Activated CD8-positive, alpha-beta T cell treated with anti-CD3 and anti-CD28 coated beads for 36 hours (primary cell): ENCODE data around the gene LSP1. TPM values are rescaled to one million over a fixed set of nuclear protein-coding genes. Genes with fewer than 3 reads are reported as not detected.

Experiments used
- ATAC-seq: fragments of 200-7000 bp; cut with Tn5 transposase; one replicate; pipeline ENCODE4 v1.10.0; 2021; ENCODE audit warnings: mild to moderate bottlenecking, moderate library complexity
- CTCF ChIA-PET: fragments of 350-600 bp; sonication (Branson Sonifier 250); formaldehyde crosslinking; loops from one replicate; lab custom pipeline; 2021; ENCODE audit warnings: antibody characterized with exemption; lab: Charles Lee
- POLR2A ChIA-PET: fragments of 350-600 bp; sonication (Branson Sonifier 250); formaldehyde crosslinking; loops from one replicate; lab custom pipeline; 2021; ENCODE audit warnings: antibody characterized with exemption; lab: Charles Lee
- DNase-seq: peaks from one replicate; pipeline ENCODE4 v3.0.0-alpha.2; 2020
- H3K27ac Mint-ChIP-seq: one replicate; pipeline ENCODE4 v1.8.0; 2021; ENCODE audit warnings: mild to moderate bottlenecking, mixed read lengths
- H3K27me3 Mint-ChIP-seq: one replicate; pipeline ENCODE4 v1.8.0; 2021; ENCODE audit warnings: mixed read lengths
- H3K36me3 Mint-ChIP-seq: one replicate; pipeline ENCODE4 v1.8.0; 2021; ENCODE audit warnings: low read depth, mixed read lengths
- H3K4me1 Mint-ChIP-seq: one replicate; pipeline ENCODE4 v1.8.0; 2021; ENCODE audit warnings: low read depth, mixed read lengths
- H3K4me3 Mint-ChIP-seq: one replicate; pipeline ENCODE4 v1.8.0; 2021; ENCODE audit warnings: mild to moderate bottlenecking, moderate library complexity, mixed read lengths
- H3K9me3 Mint-ChIP-seq: one replicate; pipeline ENCODE4 v1.8.0; 2021; ENCODE audit warnings: mixed read lengths
- intact Hi-C: fragments of 100-400 bp; cut with micrococcal nuclease; formaldehyde crosslinking; loops from one replicate; pipeline ENCODE4 v1.10.0; 2022
- total RNA-seq, 2 experiments: library from RNA; stranded (reverse); gene quantifications; one replicate each; pipeline ENCODE4 v1.2.3, GENCODE V29; 2021
- TF ChIP-seq, protein P1 (sequence below): fragments of 200-600 bp; IDR thresholded peaks from one replicate; pipeline ENCODE4 v1.8.0; 2022; ENCODE audit warnings: antibody characterized with exemption, mild to moderate bottlenecking

The LSP1 gene
- total RNA-seq, 2 experiments from 2014 or later: 247 to 251 TPM

DNA sequence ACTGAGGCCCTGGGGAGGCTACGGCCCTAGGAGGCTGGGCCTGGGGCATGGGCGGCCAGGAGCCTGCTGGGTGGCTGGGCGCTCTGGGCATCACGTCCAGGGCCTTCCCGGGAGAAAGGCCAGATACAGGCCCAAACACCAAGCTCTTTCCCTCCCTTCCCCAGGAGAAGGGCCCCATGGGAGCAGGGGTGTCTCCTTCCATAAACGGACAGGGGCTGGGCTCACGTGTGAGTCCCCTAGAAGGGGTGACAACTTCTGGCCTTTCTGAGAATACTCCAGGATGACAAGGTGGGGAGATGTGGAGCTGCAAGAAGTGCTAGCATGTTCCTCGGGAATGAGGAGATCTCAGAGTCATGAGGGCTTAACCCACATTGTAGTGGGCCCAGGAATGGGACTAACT lies 37.6 kb upstream of the LSP1 start:
- Mint-ChIP-seq H3K4me1 (no peaks in the 10 kb centered on the region), H3K27ac (no peak overlapping the region), H3K27me3 (no peaks in the 10 kb centered on the region), H3K36me3 (no peaks in the 10 kb centered on the region), H3K4me3 (no peak overlapping the region), H3K9me3 (peaks cover 5% of the 10 kb centered on the region)
- ATAC-seq (no peak), DNase-seq (no peak)
- TF ChIP-seq, protein P1, sequence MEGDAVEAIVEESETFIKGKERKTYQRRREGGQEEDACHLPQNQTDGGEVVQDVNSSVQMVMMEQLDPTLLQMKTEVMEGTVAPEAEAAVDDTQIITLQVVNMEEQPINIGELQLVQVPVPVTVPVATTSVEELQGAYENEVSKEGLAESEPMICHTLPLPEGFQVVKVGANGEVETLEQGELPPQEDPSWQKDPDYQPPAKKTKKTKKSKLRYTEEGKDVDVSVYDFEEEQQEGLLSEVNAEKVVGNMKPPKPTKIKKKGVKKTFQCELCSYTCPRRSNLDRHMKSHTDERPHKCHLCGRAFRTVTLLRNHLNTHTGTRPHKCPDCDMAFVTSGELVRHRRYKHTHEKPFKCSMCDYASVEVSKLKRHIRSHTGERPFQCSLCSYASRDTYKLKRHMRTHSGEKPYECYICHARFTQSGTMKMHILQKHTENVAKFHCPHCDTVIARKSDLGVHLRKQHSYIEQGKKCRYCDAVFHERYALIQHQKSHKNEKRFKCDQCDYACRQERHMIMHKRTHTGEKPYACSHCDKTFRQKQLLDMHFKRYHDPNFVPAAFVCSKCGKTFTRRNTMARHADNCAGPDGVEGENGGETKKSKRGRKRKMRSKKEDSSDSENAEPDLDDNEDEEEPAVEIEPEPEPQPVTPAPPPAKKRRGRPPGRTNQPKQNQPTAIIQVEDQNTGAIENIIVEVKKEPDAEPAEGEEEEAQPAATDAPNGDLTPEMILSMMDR: no peak
- POLR2A ChIA-PET: no interaction called here
- intact Hi-C loops: no loop called here
- CTCF ChIA-PET: interaction anchor here (1.2 kb wide), 1 partner anchor 121 kb away, joined by 4 read pairs; no protein-coding TSS in a partner anchor

- peaks cover 5% of the 10 kb centered on the region for H3K9me3 Mint-ChIP-seq
- no peaks in the 10 kb centered on the region for H3K36me3 Mint-ChIP-seq
- no peak for ATAC-seq
- ChIA-PET CTCF (interaction anchor here (1.2 kb wide), 1 partner anchor 121 kb away, joined by 4 read pairs; no protein-coding TSS in a partner anchor), POLR2A (interaction anchor here (0.6 kb wide), 1 partner anchor 115 kb away, joined by 3 read pairs; no protein-coding TSS in a partner anchor)
- TF ChIP-seq, protein P1: no peak
- H3K27me3 Mint-ChIP-seq: no peaks in the 10 kb centered on the region
- H3K27ac Mint-ChIP-seq: no peak overlapping the region
- no peak overlapping the region for H3K4me3 Mint-ChIP-seq
- intact Hi-C loops: no loop called here
- no peaks in the 10 kb centered on the region for H3K4me1 Mint-ChIP-seq
- no peak for DNase-seq
Observed at GRCh38 chr11:1815751-1816150, 37.1 kb upstream of the LSP1 start.

DNA sequence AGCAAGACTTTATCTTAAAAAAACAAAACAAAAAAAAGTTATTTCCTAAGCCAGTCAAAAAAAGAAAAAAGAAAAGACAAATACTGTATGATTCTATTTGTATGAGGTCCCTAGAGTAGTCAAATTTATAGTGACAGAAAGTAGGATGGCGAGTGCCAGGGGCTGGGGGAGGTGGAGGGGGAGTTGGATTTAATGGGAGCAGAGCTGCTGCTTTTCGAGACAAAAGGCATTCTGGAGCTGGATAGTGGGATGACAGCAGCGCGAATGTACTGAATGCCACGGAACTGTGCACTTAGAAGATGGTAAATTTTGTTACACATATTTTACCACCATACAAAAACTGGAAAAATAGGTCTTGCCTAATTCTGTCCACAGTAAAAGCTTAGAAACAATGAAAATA lies 35.9 kb upstream of the LSP1 start:
- Mint-ChIP-seq H3K4me3 (no peak overlapping the region), H3K27me3 (no peaks in the 10 kb centered on the region), H3K9me3 (peaks cover 5% of the 10 kb centered on the region), H3K4me1 (no peaks in the 10 kb centered on the region), H3K27ac (no peak overlapping the region), H3K36me3 (no peaks in the 10 kb centered on the region)
- TF ChIP-seq, protein P1: no peak
- ATAC-seq: no peak
- no peak for DNase-seq
- CTCF ChIA-PET: interaction anchor here (1.0 to 4.9 kb wide), 3 partner anchors 9 to 124 kb away, joined by 3 to 26 read pairs (median 6); no protein-coding TSS in a partner anchor
- intact Hi-C loops: no loop called here
- POLR2A ChIA-PET: no interaction called here

DNA sequence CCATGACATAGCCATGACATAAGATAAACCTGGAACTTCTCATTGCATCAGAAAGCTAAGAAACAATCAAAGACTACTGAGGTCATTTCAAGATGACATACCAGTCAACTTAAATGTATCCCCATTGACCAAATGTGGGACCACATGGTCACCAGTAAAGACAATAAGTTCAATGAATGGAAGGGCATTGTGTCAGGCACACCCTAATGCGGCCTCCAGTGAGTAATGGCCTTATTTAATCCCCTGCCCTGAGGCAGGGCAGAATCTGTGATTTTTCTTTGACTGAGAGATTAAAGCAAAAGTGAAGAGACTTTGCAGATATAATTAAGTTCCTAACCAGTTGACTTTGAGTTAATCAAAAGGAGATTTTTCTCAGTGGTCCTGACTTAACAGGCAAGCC lies 35.4 kb upstream of the LSP1 start:
- DNase-seq (no peak), ATAC-seq (no peak)
- intact Hi-C loops: no loop called here
- ChIA-PET CTCF (interaction anchor here (1.8 to 4.9 kb wide), 2 partner anchors 16 to 124 kb away, joined by 6 to 26 read pairs; no protein-coding TSS in a partner anchor), POLR2A (interaction anchor here (0.8 kb wide), 1 partner anchor 108 kb away, joined by 3 read pairs; no protein-coding TSS in a partner anchor)
- H3K4me3 Mint-ChIP-seq: no peak overlapping the region
- H3K4me1 Mint-ChIP-seq: no peaks in the 10 kb centered on the region
- no peaks in the 10 kb centered on the region for H3K27me3 Mint-ChIP-seq
- TF ChIP-seq, protein P1: no peak
- no peak overlapping the region for H3K27ac Mint-ChIP-seq
- no peaks in the 10 kb centered on the region for H3K36me3 Mint-ChIP-seq
- H3K9me3 Mint-ChIP-seq: peaks cover 5% of the 10 kb centered on the region

DNA sequence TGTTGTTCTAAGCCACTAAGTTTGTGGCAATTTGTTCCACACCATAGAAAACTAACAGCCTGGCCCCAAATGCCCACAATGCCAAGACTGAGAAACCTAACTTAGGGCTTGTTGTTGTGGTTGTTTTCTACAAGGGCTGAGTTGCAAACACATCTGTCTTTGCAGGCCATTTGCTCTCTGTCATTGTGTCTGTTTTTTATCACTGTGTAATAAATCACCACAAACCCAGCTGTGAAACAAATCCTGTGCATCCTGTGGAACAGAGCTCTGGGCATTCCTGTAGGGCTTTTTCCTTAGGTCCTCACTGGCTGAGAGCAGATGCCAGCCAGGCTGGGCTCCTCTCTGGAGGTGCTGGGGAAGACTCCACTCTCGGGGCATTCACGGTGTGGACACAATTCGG lies 33.8 kb upstream of the LSP1 start:
- no peak for ATAC-seq
- Mint-ChIP-seq H3K4me1 (no peaks in the 10 kb centered on the region), H3K4me3 (no peak overlapping the region), H3K27me3 (no peaks in the 10 kb centered on the region), H3K9me3 (peaks cover 5% of the 10 kb centered on the region), H3K36me3 (no peaks in the 10 kb centered on the region), H3K27ac (no peak overlapping the region)
- ChIA-PET POLR2A (no interaction called here), CTCF (interaction anchor here (0.8 to 4.9 kb wide), 4 partner anchors 14 to 179 kb away, joined by 3 to 26 read pairs (median 4); no protein-coding TSS in a partner anchor)
- TF ChIP-seq, protein P1: no peak
- DNase-seq: no peak
- intact Hi-C loops: no loop called here
